Measurements from ENCODE around the gene IRF2BP1. TPM values are rescaled to one million over a fixed set of nuclear protein-coding genes. Genes with fewer than 3 reads are reported as not detected.
A peak's percentile ranks its signal among the peaks of the same experiment; 100 is the strongest.

The IRF2BP1 gene
- total and polyA plus RNA-seq, 2 of the 13 experiments (the other 11 are each of a cell fraction or from before 2014, with no cell fraction given) = 4.3 to 14.3 TPM

DNA sequence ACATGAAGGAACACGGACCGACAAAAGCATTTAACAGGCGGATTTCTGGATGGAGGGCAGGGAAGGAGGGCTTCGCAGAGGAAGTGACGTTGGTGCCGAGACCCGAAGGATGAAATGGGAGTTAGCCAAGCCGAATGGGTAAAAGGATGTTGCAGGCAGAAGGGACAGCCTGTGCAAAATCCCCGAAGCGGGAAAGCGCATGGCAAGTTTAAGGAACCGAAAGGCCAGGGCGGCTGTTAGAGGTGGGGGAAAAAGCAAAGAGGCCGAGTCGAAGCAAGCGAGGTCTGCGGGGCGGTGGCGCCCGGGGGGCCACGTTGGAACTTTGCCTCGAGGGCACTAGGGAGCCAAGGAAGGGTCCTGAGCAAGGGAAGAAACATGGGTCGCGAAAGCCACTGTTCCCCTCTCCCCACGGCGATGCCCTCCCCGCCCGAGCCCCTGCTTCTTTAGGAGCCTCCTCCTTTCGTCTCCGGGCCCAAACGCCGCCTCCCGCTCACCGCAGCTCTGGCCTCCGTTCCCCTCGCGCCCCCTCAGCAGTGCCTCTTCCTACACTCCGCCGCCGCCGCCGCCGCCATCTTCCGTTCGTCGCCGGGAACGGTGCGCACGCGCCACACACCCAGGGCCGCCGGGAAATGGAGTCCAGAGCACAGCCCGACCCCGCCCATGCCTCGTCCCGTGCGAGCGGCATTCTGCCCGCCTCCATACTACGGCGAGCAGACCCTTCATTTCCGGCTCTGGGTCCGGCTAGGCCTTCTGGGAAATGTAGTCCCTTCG, 23.2 kb downstream of the IRF2BP1 start, which contains the start of gene SYMPK (continued):
- TF ChIP-seq, protein P1, sequence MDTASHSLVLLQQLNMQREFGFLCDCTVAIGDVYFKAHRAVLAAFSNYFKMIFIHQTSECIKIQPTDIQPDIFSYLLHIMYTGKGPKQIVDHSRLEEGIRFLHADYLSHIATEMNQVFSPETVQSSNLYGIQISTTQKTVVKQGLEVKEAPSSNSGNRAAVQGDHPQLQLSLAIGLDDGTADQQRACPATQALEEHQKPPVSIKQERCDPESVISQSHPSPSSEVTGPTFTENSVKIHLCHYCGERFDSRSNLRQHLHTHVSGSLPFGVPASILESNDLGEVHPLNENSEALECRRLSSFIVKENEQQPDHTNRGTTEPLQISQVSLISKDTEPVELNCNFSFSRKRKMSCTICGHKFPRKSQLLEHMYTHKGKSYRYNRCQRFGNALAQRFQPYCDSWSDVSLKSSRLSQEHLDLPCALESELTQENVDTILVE (CRISPR knock-in tag; IDR thresholded peaks at IDR 0.05) = no peak
- TF ChIP-seq ZNF12 (CRISPR knock-in tag; IDR thresholded peaks at IDR 0.05) = no peak
- peak; percentile 99 for TF ChIP-seq HCFC1 (IDR thresholded peaks at IDR 0.05; ENCODE audit: low read depth, low read length)
- no peak for TF ChIP-seq RCOR2 (CRISPR knock-in tag; IDR thresholded peaks at IDR 0.05)
- no peak for TF ChIP-seq ATRX (CRISPR knock-in tag; IDR thresholded peaks at IDR 0.05; ENCODE audit: borderline replicate concordance)
- peak; percentile 69; the same call in 1 of the 2 replicates for TF ChIP-seq KLF9 (CRISPR knock-in tag; IDR thresholded peaks at IDR 0.05; ENCODE audit: low read depth)
- TF ChIP-seq BRD4 (CRISPR knock-in tag; IDR thresholded peaks at IDR 0.05) = peak; percentile 91
- TF ChIP-seq MZF1 (CRISPR knock-in tag; IDR thresholded peaks at IDR 0.05; ENCODE audit: borderline replicate concordance) = no peak
- no peak for TF ChIP-seq ZFAT (CRISPR knock-in tag; conservative IDR thresholded peaks at IDR 0.05)
- peak; percentile 73 for TF ChIP-seq TEAD3 (CRISPR knock-in tag; optimal IDR thresholded peaks at IDR 0.05; ENCODE audit: borderline replicate concordance)
- peak; percentile 88 for TF ChIP-seq GATAD1 (CRISPR knock-in tag; IDR thresholded peaks at IDR 0.05)
- TF ChIP-seq TBP (CRISPR knock-in tag; IDR thresholded peaks at IDR 0.05) = no peak
- TF ChIP-seq ZNF570 (CRISPR knock-in tag; IDR thresholded peaks at IDR 0.05; ENCODE audit: borderline replicate concordance) = no peak
- TF ChIP-seq POGZ (CRISPR knock-in tag; IDR thresholded peaks at IDR 0.05) = peak; percentile 0; the same call in 1 of the 2 replicates
- TF ChIP-seq KDM3A (CRISPR knock-in tag; IDR thresholded peaks at IDR 0.05; ENCODE audit: low read depth) = peak; percentile 62; the same call in 1 of the 2 replicates
- TF ChIP-seq, protein P2, sequence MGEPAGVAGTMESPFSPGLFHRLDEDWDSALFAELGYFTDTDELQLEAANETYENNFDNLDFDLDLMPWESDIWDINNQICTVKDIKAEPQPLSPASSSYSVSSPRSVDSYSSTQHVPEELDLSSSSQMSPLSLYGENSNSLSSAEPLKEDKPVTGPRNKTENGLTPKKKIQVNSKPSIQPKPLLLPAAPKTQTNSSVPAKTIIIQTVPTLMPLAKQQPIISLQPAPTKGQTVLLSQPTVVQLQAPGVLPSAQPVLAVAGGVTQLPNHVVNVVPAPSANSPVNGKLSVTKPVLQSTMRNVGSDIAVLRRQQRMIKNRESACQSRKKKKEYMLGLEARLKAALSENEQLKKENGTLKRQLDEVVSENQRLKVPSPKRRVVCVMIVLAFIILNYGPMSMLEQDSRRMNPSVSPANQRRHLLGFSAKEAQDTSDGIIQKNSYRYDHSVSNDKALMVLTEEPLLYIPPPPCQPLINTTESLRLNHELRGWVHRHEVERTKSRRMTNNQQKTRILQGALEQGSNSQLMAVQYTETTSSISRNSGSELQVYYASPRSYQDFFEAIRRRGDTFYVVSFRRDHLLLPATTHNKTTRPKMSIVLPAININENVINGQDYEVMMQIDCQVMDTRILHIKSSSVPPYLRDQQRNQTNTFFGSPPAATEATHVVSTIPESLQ (CRISPR knock-in tag; conservative IDR thresholded peaks at IDR 0.05) = no peak
- peak; percentile 79; the same call in 1 of the 2 replicates for TF ChIP-seq ZFP90 (CRISPR knock-in tag; IDR thresholded peaks at IDR 0.05; ENCODE audit: borderline replicate concordance)
- no peak; a peak in 1 of 4 replicates for TF ChIP-seq ATF4 (CRISPR knock-in tag; IDR thresholded peaks at IDR 0.05)
- no peak for TF ChIP-seq ZNF30 (CRISPR knock-in tag; IDR thresholded peaks at IDR 0.05)
- TF ChIP-seq ZNF816 (CRISPR knock-in tag; IDR thresholded peaks at IDR 0.05; ENCODE audit: borderline replicate concordance) = no peak
- TF ChIP-seq, protein P3, sequence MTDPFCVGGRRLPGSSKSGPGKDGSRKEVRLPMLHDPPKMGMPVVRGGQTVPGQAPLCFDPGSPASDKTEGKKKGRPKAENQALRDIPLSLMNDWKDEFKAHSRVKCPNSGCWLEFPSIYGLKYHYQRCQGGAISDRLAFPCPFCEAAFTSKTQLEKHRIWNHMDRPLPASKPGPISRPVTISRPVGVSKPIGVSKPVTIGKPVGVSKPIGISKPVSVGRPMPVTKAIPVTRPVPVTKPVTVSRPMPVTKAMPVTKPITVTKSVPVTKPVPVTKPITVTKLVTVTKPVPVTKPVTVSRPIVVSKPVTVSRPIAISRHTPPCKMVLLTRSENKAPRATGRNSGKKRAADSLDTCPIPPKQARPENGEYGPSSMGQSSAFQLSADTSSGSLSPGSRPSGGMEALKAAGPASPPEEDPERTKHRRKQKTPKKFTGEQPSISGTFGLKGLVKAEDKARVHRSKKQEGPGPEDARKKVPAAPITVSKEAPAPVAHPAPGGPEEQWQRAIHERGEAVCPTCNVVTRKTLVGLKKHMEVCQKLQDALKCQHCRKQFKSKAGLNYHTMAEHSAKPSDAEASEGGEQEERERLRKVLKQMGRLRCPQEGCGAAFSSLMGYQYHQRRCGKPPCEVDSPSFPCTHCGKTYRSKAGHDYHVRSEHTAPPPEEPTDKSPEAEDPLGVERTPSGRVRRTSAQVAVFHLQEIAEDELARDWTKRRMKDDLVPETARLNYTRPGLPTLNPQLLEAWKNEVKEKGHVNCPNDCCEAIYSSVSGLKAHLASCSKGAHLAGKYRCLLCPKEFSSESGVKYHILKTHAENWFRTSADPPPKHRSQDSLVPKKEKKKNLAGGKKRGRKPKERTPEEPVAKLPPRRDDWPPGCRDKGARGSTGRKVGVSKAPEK (CRISPR knock-in tag; IDR thresholded peaks at IDR 0.05; ENCODE audit: borderline replicate concordance) = no peak
- no peak for TF ChIP-seq ZNF7 (CRISPR knock-in tag; IDR thresholded peaks at IDR 0.05)
- TF ChIP-seq BORCS8-MEF2B (CRISPR knock-in tag; IDR thresholded peaks at IDR 0.05) = no peak
- TF ChIP-seq ZNF121 (CRISPR knock-in tag; IDR thresholded peaks at IDR 0.05) = 0 out of 2 replicates have a peak, but pooled peaks have one; percentile 31

Data from HepG2 (cell line).